ENCODE measurements around the gene CNTNAP5. TPM values are rescaled to one million over a fixed set of nuclear protein-coding genes. Genes with fewer than 3 reads are reported as not detected.

Gene CNTNAP5
- total and polyA plus RNA-seq, 2 of the 8 experiments (the other 6 are each of a cell fraction or from before 2014, with no cell fraction given), result 0.11 to 0.76 TPM

GRCh38 chr2:124178719-124179118 lies 153.6 kb downstream of the CNTNAP5 start (continued):
- TF ChIP-seq E2F6 (IDR thresholded peaks at IDR 0.05) (no peak), JUN (IDR thresholded peaks at IDR 0.05; ENCODE audit: low read depth, low read length) (no peak), CHD1 (IDR thresholded peaks at IDR 0.05; ENCODE audit: low read depth, low read length) (no peak), HDAC2 (IDR thresholded peaks at IDR 0.05; ENCODE audit: borderline replicate concordance in 1 of 2, low read depth in 2 of 2, low read length in 2 of 2) (no peak), TBP (IDR thresholded peaks at IDR 0.05; ENCODE audit: low read depth, low read length) (no peak), NANOG (IDR thresholded peaks at IDR 0.05; ENCODE audit: insufficient read depth, low read depth, low read length, poor library complexity, severe bottlenecking) (no peak), CTCF (IDR thresholded peaks at IDR 0.05; ENCODE audit: control extremely low read depth in 1 of 3, insufficient read depth in 1 of 3, low read depth in 1 of 3, low read length in 3 of 3) (no peak)

Measured in H1 (cell line).